SU-DHL-6 (cell line): ENCODE measurements around the gene LOXHD1.

Experiments used
- H2AFZ ChIP-seq: fragments of 200-600 bp; sonication (generic); 2 replicates; pipeline ENCODE4 v1.6.1; 2014; ENCODE audit warnings: low read depth, mild to moderate bottlenecking, moderate library complexity, mixed read lengths, antibody characterized with exemption, low read length; ENCODE audit not compliant: severe bottlenecking
- H3F3A ChIP-seq: fragments of 200-600 bp; shearing (Covaris generic); 2 replicates; pipeline ENCODE4 v1.6.0; 2016; ENCODE audit warnings: antibody characterized with exemption, mild to moderate bottlenecking; ENCODE audit not compliant: insufficient read depth
- H3K27ac ChIP-seq: fragments of 200-600 bp; sonication (generic); 2 replicates; pipeline ENCODE4 v1.5.1; 2016; ENCODE audit warnings: low read depth, mild to moderate bottlenecking, low read length, moderate library complexity, mixed read lengths
- H3K27me3 ChIP-seq: fragments of 200-600 bp; sonication (generic), shearing (Covaris generic); 2 replicates; pipeline ENCODE4 v1.6.0; 2014; ENCODE audit warnings: mild to moderate bottlenecking, low read length
- H3K36me3 ChIP-seq: fragments of 200-600 bp; sonication (generic); 2 replicates; pipeline ENCODE4 v1.6.1; 2014; ENCODE audit warnings: mild to moderate bottlenecking, low read length, mixed read lengths
- H3K4me2 ChIP-seq: fragments of 300-600, 200-600 bp; shearing (Covaris generic), sonication (generic); 2 replicates; pipeline ENCODE4 v1.6.0; 2014; ENCODE audit warnings: low read length, low read depth, mild to moderate bottlenecking; ENCODE audit not compliant: poor library complexity, severe bottlenecking
- H3K4me3 ChIP-seq: fragments of 200-600 bp; sonication (generic); 2 replicates; pipeline ENCODE4 v1.5.1; 2014; ENCODE audit warnings: antibody characterized with exemption, low read length, mild to moderate bottlenecking, mixed read lengths; ENCODE audit not compliant: insufficient read depth, poor library complexity, severe bottlenecking
- H3K79me2 ChIP-seq: fragments of 200-600 bp; sonication (generic); 2 replicates; pipeline ENCODE4 v1.6.1; 2014; ENCODE audit warnings: mild to moderate bottlenecking, low read length, moderate library complexity; ENCODE audit not compliant: insufficient read depth
- H3K9ac ChIP-seq: fragments of 200-600 bp; sonication (generic); 2 replicates; pipeline ENCODE4 v1.7.0; 2014; ENCODE audit warnings: mild to moderate bottlenecking, low read length
- H3K9me2 ChIP-seq: fragments of 200-600 bp; sonication (generic); replicated peaks from 2 replicates; pipeline ENCODE4 v1.6.1; 2014; ENCODE audit warnings: low read length; ENCODE audit not compliant: insufficient read depth
- H3K9me3 ChIP-seq: fragments of 200-600 bp; sonication (generic); 2 replicates; pipeline ENCODE4 v1.6.1; 2014; ENCODE audit warnings: low read length, mixed read lengths; ENCODE audit not compliant: insufficient read depth
- H4K20me1 ChIP-seq: fragments of 200-600 bp; sonication (generic); 2 replicates; pipeline ENCODE4 v1.6.1; 2014; ENCODE audit warnings: low read depth, mild to moderate bottlenecking, antibody characterized with exemption, low read length, moderate library complexity, mixed read lengths
- EZH2phosphoT487 ChIP-seq: fragments of 200-600 bp; sonication (generic), shearing (Covaris generic); conservative IDR thresholded peaks from 2 replicates; pipeline ENCODE4 v1.6.1; 2018; ENCODE audit warnings: mild to moderate bottlenecking, antibody characterized with exemption, low read length, moderate library complexity, mixed read lengths
- TF ChIP-seq, protein P1 (sequence below): fragments of 200-600 bp; sonication (generic); IDR thresholded peaks from one replicate; pipeline ENCODE4 v1.5.1; 2017; ENCODE audit warnings: antibody characterized with exemption, mild to moderate bottlenecking, low read length, moderate library complexity; ENCODE audit not compliant: insufficient read depth, poor library complexity, severe bottlenecking

Gene LOXHD1

DNA sequence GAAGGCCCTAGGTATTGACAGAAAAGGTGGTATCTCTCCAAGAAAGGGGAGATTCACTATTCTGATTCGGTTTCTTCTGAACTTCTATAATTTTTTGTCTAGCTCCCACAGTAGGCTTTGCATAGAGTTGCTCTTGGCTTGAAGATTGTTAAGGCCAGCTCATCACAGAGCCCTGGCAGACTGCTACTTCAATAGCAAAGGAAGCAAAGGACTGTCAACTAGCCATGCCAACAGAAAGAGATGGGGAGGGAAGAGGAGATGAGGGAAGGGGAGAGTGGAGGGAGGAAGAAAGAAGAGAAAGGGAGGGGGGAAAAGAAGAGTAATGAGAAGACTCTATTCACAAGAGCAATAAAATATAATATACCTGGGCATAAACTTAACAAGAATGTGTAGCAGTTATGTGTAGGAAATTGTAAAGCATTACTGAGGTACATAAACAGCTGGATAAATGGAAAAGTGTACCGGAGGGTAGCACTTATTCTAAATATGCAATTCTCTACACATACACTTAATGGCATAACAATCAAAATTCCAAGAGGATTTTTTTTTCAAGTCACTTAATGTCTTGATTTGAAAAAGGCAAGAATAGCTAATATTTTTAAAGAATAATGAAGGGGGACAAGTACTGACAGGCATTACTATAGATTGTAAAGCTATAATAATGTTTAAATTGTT lies 102.5 kb downstream of the LOXHD1 start:
- no peaks in the 10 kb centered on the region for H3K79me2 ChIP-seq
- TF ChIP-seq, protein P1, sequence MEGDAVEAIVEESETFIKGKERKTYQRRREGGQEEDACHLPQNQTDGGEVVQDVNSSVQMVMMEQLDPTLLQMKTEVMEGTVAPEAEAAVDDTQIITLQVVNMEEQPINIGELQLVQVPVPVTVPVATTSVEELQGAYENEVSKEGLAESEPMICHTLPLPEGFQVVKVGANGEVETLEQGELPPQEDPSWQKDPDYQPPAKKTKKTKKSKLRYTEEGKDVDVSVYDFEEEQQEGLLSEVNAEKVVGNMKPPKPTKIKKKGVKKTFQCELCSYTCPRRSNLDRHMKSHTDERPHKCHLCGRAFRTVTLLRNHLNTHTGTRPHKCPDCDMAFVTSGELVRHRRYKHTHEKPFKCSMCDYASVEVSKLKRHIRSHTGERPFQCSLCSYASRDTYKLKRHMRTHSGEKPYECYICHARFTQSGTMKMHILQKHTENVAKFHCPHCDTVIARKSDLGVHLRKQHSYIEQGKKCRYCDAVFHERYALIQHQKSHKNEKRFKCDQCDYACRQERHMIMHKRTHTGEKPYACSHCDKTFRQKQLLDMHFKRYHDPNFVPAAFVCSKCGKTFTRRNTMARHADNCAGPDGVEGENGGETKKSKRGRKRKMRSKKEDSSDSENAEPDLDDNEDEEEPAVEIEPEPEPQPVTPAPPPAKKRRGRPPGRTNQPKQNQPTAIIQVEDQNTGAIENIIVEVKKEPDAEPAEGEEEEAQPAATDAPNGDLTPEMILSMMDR = no peak
- no peak for TF ChIP-seq EZH2phosphoT487
- no peaks in the 10 kb centered on the region for H3F3A ChIP-seq
- H3K9me2 ChIP-seq = no peaks in the 10 kb centered on the region
- H3K27me3 ChIP-seq = no peaks in the 10 kb centered on the region
- H3K9me3 ChIP-seq = no peaks in the 10 kb centered on the region
- H3K4me2 ChIP-seq = no peak overlapping the region
- H2AFZ ChIP-seq = no peak overlapping the region
- H3K9ac ChIP-seq = no peak overlapping the region
- no peaks in the 10 kb centered on the region for H3K36me3 ChIP-seq
- H3K27ac ChIP-seq = no peak overlapping the region
- H4K20me1 ChIP-seq = no peaks in the 10 kb centered on the region
- no peak overlapping the region for H3K4me3 ChIP-seq

DNA sequence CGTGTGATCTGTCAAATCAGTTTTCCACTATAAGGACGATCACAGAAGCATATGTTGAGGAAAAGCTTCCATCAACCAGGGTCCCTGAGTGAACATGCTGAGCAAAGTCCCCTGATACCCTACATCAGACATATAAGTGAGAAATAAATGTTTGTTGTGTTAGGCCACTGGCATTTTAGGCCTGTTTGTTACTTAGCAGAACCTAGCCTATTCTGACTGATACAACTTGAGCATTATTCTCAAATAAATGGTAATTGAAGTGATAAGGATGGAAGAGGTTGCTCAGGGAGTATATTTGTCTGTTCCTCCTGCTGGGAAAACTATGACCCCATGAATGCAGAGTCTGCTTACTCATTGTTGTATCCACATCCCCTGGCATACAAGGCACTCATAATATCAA lies 106.4 kb downstream of the LOXHD1 start:
- Histone ChIP-seq H3K27me3 (no peaks in the 10 kb centered on the region), H2AFZ (no peak overlapping the region), H3F3A (no peaks in the 10 kb centered on the region), H3K9me2 (no peaks in the 10 kb centered on the region), H3K9ac (no peak overlapping the region), H3K27ac (no peak overlapping the region), H3K79me2 (no peaks in the 10 kb centered on the region), H3K4me2 (no peak overlapping the region), H4K20me1 (no peaks in the 10 kb centered on the region), H3K9me3 (no peaks in the 10 kb centered on the region), H3K4me3 (no peak overlapping the region), H3K36me3 (no peaks in the 10 kb centered on the region)
- no peak for TF ChIP-seq EZH2phosphoT487
- TF ChIP-seq, protein P1 = no peak

DNA sequence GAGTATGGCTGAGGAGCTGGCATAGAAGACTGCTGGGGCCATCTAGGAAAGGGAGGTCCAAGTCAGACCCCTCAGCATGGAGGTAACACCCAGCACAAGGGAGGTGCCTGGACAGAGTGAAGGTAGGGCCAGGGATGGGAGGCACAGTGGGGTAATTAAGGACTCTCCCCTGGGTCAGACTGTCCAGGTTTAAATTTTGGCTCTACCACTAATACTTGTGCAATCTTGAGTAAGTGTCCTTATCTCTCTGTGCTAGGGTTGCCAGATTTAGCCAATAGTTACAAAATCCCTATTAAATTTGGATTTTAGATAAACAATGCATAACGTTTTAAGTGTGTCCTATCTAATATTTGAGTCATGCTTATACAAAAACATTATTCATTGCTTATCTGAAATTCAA lies 109.5 kb downstream of the LOXHD1 start:
- Histone ChIP-seq H3K27me3 (no peaks in the 10 kb centered on the region), H3K9me3 (no peaks in the 10 kb centered on the region), H3K9ac (no peak overlapping the region), H3K79me2 (no peaks in the 10 kb centered on the region), H3K36me3 (no peaks in the 10 kb centered on the region), H3K4me2 (no peak overlapping the region), H3K27ac (no peak overlapping the region), H3K4me3 (no peak overlapping the region), H3K9me2 (no peaks in the 10 kb centered on the region), H3F3A (no peaks in the 10 kb centered on the region), H4K20me1 (no peaks in the 10 kb centered on the region), H2AFZ (no peak overlapping the region)
- TF ChIP-seq, protein P1 = no peak
- no peak for TF ChIP-seq EZH2phosphoT487
